Hepatocyte (in vitro differentiated cells): ENCODE measurements around the gene TRABD. TPM values are rescaled to one million over a fixed set of nuclear protein-coding genes. Genes with fewer than 3 reads are reported as not detected.

Source experiments
- DNase-seq: peaks from one replicate; pipeline ENCODE4 v3.0.0-alpha.2; 2016; ENCODE audit warnings: low spot score
- H2AFZ ChIP-seq: fragments of 200-600 bp; sonication (generic); 2 replicates; pipeline ENCODE4 v1.6.0; 2016; ENCODE audit warnings: antibody characterized with exemption, mild to moderate bottlenecking
- H3K27ac ChIP-seq: fragments of 200-600 bp; sonication (generic); 2 replicates; pipeline ENCODE4 v1.5.1; 2016; ENCODE audit warnings: mild to moderate bottlenecking
- H3K27me3 ChIP-seq: fragments of 200-600 bp; sonication (generic); 2 replicates; pipeline ENCODE4 v1.6.1; 2016
- H3K36me3 ChIP-seq: fragments of 200-600 bp; sonication (generic); replicated peaks from 2 replicates; pipeline ENCODE4 v1.5.1; 2016; ENCODE audit warnings: low read depth; ENCODE audit not compliant: insufficient read depth
- H3K4me1 ChIP-seq: fragments of 200-600 bp; sonication (generic); 2 replicates; pipeline ENCODE4 v1.5.1; 2016; ENCODE audit warnings: mild to moderate bottlenecking, moderate library complexity; ENCODE audit not compliant: insufficient read depth
- H3K4me2 ChIP-seq: fragments of 200-600 bp; sonication (generic); 2 replicates; pipeline ENCODE4 v1.6.0; 2016
- H3K4me3 ChIP-seq: fragments of 200-600 bp; sonication (generic); 2 replicates; pipeline ENCODE4 v1.5.1; 2016; ENCODE audit warnings: mild to moderate bottlenecking
- H3K79me2 ChIP-seq: fragments of 200-600 bp; sonication (generic); 2 replicates; pipeline ENCODE4 v1.6.0; 2017; ENCODE audit warnings: mild to moderate bottlenecking
- H3K9me2 ChIP-seq: fragments of 200-600 bp; sonication (generic); replicated peaks from 2 replicates; pipeline ENCODE4 v1.6.0; 2017; ENCODE audit warnings: mild to moderate bottlenecking; ENCODE audit not compliant: insufficient read depth
- H3K9me3 ChIP-seq: fragments of 200-600 bp; sonication (generic); 2 replicates; pipeline ENCODE4 v1.5.1; 2016; ENCODE audit warnings: low read depth, mild to moderate bottlenecking
- H4K20me1 ChIP-seq: fragments of 200-600 bp; sonication (generic); 2 replicates; pipeline ENCODE4 v1.6.0; 2016; ENCODE audit warnings: mild to moderate bottlenecking; ENCODE audit not compliant: insufficient read depth, poor library complexity, severe bottlenecking
- EZH2 ChIP-seq: fragments of 200-600 bp; sonication (generic); IDR thresholded peaks from 2 replicates; pipeline ENCODE4 v1.6.1; 2016; ENCODE audit warnings: antibody characterized with exemption, mild to moderate bottlenecking, borderline replicate concordance
- EZH2phosphoT487 ChIP-seq: fragments of 200-600 bp; sonication (generic); IDR thresholded peaks from one replicate; pipeline ENCODE4 v1.6.1; 2018; ENCODE audit warnings: antibody characterized with exemption, mild to moderate bottlenecking, low read depth, moderate library complexity; ENCODE audit not compliant: unreplicated experiment, severe bottlenecking
- WGBS: methylation state at CpG from one replicate; pipeline ENCODE4 v1.1.6; 2016; ENCODE audit warnings: low lambda C conversion rate; ENCODE audit errors: missing lambda C conversion rate; 5-methylcytosine and 5-hydroxymethylcytosine counted together
- polyA plus RNA-seq: library from polyadenylated mRNA; unstranded; fragments of >200 nt; fragmentation: Nextera tagmentation; extraction: Ambion mirVana; gene quantifications from 2 replicates; pipeline ENCODE4 v1.2.1, GENCODE V29; 2016
- total RNA-seq: library from RNA; depleted of rRNA; stranded (reverse); fragments of >200 nt; gene quantifications from 2 replicates; pipeline ENCODE4 v1.2.3, GENCODE V29; 2014
- TF ChIP-seq, protein P1 (sequence below): fragments of 200-600 bp; sonication (generic); IDR thresholded peaks from 2 replicates; pipeline ENCODE4 v1.5.1; 2016; ENCODE audit warnings: antibody characterized with exemption, mild to moderate bottlenecking; ENCODE audit not compliant: poor library complexity

The TRABD gene
- total and polyA plus RNA-seq, 2 experiments from 2014 or later = 25.9 to 62.3 TPM

GRCh38 chr22:50197856-50198623, 12.3 kb downstream of the TRABD start:
- no peak overlapping the region for H3K4me2 ChIP-seq
- H3K27me3 ChIP-seq = no peaks in the 10 kb centered on the region
- peaks cover 15% of the 10 kb centered on the region for H3K4me1 ChIP-seq
- H3K9me2 ChIP-seq = no peaks in the 10 kb centered on the region
- no peaks in the 10 kb centered on the region for H3K9me3 ChIP-seq
- H3K79me2 ChIP-seq = peaks cover 22% of the 10 kb centered on the region
- H3K4me3 ChIP-seq = no peak overlapping the region
- H3K36me3 ChIP-seq = no peaks in the 10 kb centered on the region
- peaks cover 17% of the 10 kb centered on the region for H4K20me1 ChIP-seq
- no peak for TF ChIP-seq EZH2phosphoT487
- TF ChIP-seq, protein P1, sequence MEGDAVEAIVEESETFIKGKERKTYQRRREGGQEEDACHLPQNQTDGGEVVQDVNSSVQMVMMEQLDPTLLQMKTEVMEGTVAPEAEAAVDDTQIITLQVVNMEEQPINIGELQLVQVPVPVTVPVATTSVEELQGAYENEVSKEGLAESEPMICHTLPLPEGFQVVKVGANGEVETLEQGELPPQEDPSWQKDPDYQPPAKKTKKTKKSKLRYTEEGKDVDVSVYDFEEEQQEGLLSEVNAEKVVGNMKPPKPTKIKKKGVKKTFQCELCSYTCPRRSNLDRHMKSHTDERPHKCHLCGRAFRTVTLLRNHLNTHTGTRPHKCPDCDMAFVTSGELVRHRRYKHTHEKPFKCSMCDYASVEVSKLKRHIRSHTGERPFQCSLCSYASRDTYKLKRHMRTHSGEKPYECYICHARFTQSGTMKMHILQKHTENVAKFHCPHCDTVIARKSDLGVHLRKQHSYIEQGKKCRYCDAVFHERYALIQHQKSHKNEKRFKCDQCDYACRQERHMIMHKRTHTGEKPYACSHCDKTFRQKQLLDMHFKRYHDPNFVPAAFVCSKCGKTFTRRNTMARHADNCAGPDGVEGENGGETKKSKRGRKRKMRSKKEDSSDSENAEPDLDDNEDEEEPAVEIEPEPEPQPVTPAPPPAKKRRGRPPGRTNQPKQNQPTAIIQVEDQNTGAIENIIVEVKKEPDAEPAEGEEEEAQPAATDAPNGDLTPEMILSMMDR = no peak
- TF ChIP-seq EZH2 = no peak
- no peak overlapping the region for H2AFZ ChIP-seq
- H3K27ac ChIP-seq = no peak overlapping the region
- WGBS = 99% methylated on average over 36 of the region's 61 CpGs
- no peak for DNase-seq

- no peaks in the 10 kb centered on the region for H3K9me3 ChIP-seq
- no peak overlapping the region for H3K4me2 ChIP-seq
- DNase-seq = no peak
- peaks cover 17% of the 10 kb centered on the region for H3K4me1 ChIP-seq
- no peaks in the 10 kb centered on the region for H3K27me3 ChIP-seq
- TF ChIP-seq EZH2phosphoT487 (no peak), EZH2 (no peak)
- TF ChIP-seq, protein P1 = no peak
- H3K27ac ChIP-seq = no peak overlapping the region
- no peaks in the 10 kb centered on the region for H3K9me2 ChIP-seq
- H3K36me3 ChIP-seq = no peaks in the 10 kb centered on the region
- H4K20me1 ChIP-seq = peaks cover 23% of the 10 kb centered on the region
- no peak overlapping the region for H2AFZ ChIP-seq
- peaks cover 24% of the 10 kb centered on the region for H3K79me2 ChIP-seq
- WGBS = 95% methylated on average over 14 of the region's 16 CpGs
- H3K4me3 ChIP-seq = no peak overlapping the region
Measured at GRCh38 chr22:50198624-50199017, 12.9 kb downstream of the TRABD start.

- Histone ChIP-seq H3K4me1 (peaks cover 17% of the 10 kb centered on the region), H3K36me3 (no peaks in the 10 kb centered on the region), H3K9me3 (no peaks in the 10 kb centered on the region), H4K20me1 (peaks cover 30% of the 10 kb centered on the region), H3K4me3 (no peak overlapping the region), H3K79me2 (peaks cover 30% of the 10 kb centered on the region), H2AFZ (no peak overlapping the region), H3K27ac (no peak overlapping the region), H3K9me2 (no peaks in the 10 kb centered on the region), H3K4me2 (peak overlapping the region; percentile 94), H3K27me3 (no peaks in the 10 kb centered on the region)
- TF ChIP-seq, protein P1 = no peak
- TF ChIP-seq EZH2phosphoT487 (no peak), EZH2 (no peak)
- DNase-seq = no peak
- 89% methylated on average over 18 of the region's 18 CpGs for WGBS
Measured at GRCh38 chr22:50199251-50199721, 13.6 kb downstream of the TRABD start.
